Spinal cord (tissue), 10 donors: ENCODE measurements around the gene SSBP4. TPM values are rescaled to one million over a fixed set of nuclear protein-coding genes. Genes with fewer than 3 reads are reported as not detected.

Experiments used
- DNase-seq, 6 donors: peaks; one replicate each; pipeline versions ENCODE4 v3.0.0 to v3.0.0-alpha.2; 2013 to 2015; ENCODE audit warnings: low spot score in 6 of 6, low read depth in 4 of 6
- H3K27ac ChIP-seq: one replicate; pipeline ENCODE4 v1.5.1; 2013; ENCODE audit warnings: low read depth, low read length, control low read depth
- H3K27me3 ChIP-seq: one replicate; pipeline ENCODE4 v1.6.1; 2013; ENCODE audit warnings: low read length; ENCODE audit not compliant: control insufficient read depth, insufficient read depth
- H3K36me3 ChIP-seq: one replicate; pipeline ENCODE4 v1.6.1; 2013; ENCODE audit warnings: low read length; ENCODE audit not compliant: control insufficient read depth, insufficient read depth
- H3K4me1 ChIP-seq: one replicate; pipeline ENCODE4 v1.6.1; 2013; ENCODE audit warnings: low read length; ENCODE audit not compliant: control insufficient read depth, insufficient read depth
- H3K4me3 ChIP-seq: one replicate; pipeline ENCODE4 v1.5.1; 2013; ENCODE audit warnings: low read depth, low read length, control low read depth
- H3K9me3 ChIP-seq: one replicate; pipeline ENCODE4 v1.6.1; 2013; ENCODE audit warnings: low read length; ENCODE audit not compliant: control insufficient read depth, insufficient read depth
- WGBS: methylation state at CpG from one replicate; pipeline ENCODE4 v1.1.5; 2013; ENCODE audit warnings: missing lambda C conversion rate; ENCODE audit not compliant: insufficient coverage; 5-methylcytosine and 5-hydroxymethylcytosine counted together
- polyA plus RNA-seq, 2 donors: library from polyadenylated mRNA; unstranded; fragments of 120-200 nt; gene quantifications; one replicate each; pipeline ENCODE4 v1.2.1, GENCODE V29; 2013; ENCODE audit not compliant: insufficient read length in 2 of 2
- total RNA-seq, 2 donors: library from RNA; depleted of rRNA in 1 of 2; stranded (reverse); fragments of 120-200 nt in 1 of 2; fragments of >200 nt in 1 of 2; gene quantifications; one replicate each; pipeline versions ENCODE4 v1.2.3 to v1.2.4, GENCODE V29; 2013 to 2014
- donor health status: healthy.

The SSBP4 gene
- total and polyA plus RNA-seq, 4 donors = 33.5 to 166 (median 128) TPM

GRCh38 chr19:18450021-18450930 lies 31.1 kb downstream of the SSBP4 start:
- Histone ChIP-seq H3K36me3 (peaks cover 73% of the 10 kb centered on the region), H3K27me3 (no peaks in the 10 kb centered on the region), H3K4me3 (no peak overlapping the region), H3K9me3 (no peaks in the 10 kb centered on the region), H3K4me1 (peaks cover 7% of the 10 kb centered on the region), H3K27ac (no peak overlapping the region)
- 80% methylated on average over 33 of the region's 33 CpGs for WGBS
- no peak for DNase-seq

- DNase-seq = peak in 2 of 6 donors; percentile 81 to 85
- Histone ChIP-seq H3K27ac (no peak overlapping the region), H3K36me3 (peaks cover 73% of the 10 kb centered on the region), H3K4me3 (no peak overlapping the region), H3K4me1 (peaks cover 8% of the 10 kb centered on the region), H3K9me3 (no peaks in the 10 kb centered on the region), H3K27me3 (no peaks in the 10 kb centered on the region)
- WGBS = 46% methylated on average over 22 of the region's 26 CpGs
Observed at GRCh38 chr19:18450931-18451836, 32.0 kb downstream of the SSBP4 start.

GRCh38 chr19:18452386-18452785 lies 33.2 kb downstream of the SSBP4 start:
- H3K4me1 ChIP-seq = peaks cover 20% of the 10 kb centered on the region

GRCh38 chr19:18453269-18454024 lies 34.2 kb downstream of the SSBP4 start:
- 79% methylated on average over 7 of the region's 10 CpGs for WGBS

More at GRCh38 chr19:18452386-18452785, 33.2 kb downstream of the SSBP4 start:
- Histone ChIP-seq H3K9me3 (no peaks in the 10 kb centered on the region), H3K27ac (no peak overlapping the region), H3K36me3 (peaks cover 73% of the 10 kb centered on the region), H3K4me3 (no peak overlapping the region), H3K27me3 (no peaks in the 10 kb centered on the region)
- DNase-seq = no peak
- 75% methylated on average over 3 of the region's 3 CpGs for WGBS

GRCh38 chr19:18456279-18456678 lies 37.1 kb downstream of the SSBP4 start:
- H3K36me3 ChIP-seq = peaks cover 71% of the 10 kb centered on the region
- WGBS = 93% methylated on average over 4 of the region's 4 CpGs
- no peak overlapping the region for H3K4me3 ChIP-seq
- no peak overlapping the region for H3K27ac ChIP-seq
- no peaks in the 10 kb centered on the region for H3K27me3 ChIP-seq
- peaks cover 35% of the 10 kb centered on the region for H3K4me1 ChIP-seq
- no peaks in the 10 kb centered on the region for H3K9me3 ChIP-seq
- no peak for DNase-seq

More at GRCh38 chr19:18453269-18454024, 34.2 kb downstream of the SSBP4 start:
- Histone ChIP-seq H3K36me3 (peaks cover 73% of the 10 kb centered on the region), H3K27me3 (no peaks in the 10 kb centered on the region), H3K9me3 (no peaks in the 10 kb centered on the region), H3K4me3 (no peak overlapping the region), H3K4me1 (peaks cover 28% of the 10 kb centered on the region), H3K27ac (no peak overlapping the region)
- no peak for DNase-seq

GRCh38 chr19:18456974-18457373 lies 37.8 kb downstream of the SSBP4 start:
- Histone ChIP-seq H3K36me3 (peaks cover 72% of the 10 kb centered on the region), H3K27ac (no peak overlapping the region), H3K9me3 (no peaks in the 10 kb centered on the region), H3K4me1 (peaks cover 35% of the 10 kb centered on the region), H3K27me3 (no peaks in the 10 kb centered on the region), H3K4me3 (no peak overlapping the region)
- 62% methylated on average over 7 of the region's 9 CpGs for WGBS
- DNase-seq = peak in 1 of 6 donors; percentile 82

GRCh38 chr19:18457483-18458331 lies 38.5 kb downstream of the SSBP4 start:
- peaks cover 35% of the 10 kb centered on the region for H3K4me1 ChIP-seq
- no peak overlapping the region for H3K27ac ChIP-seq
- H3K36me3 ChIP-seq = peaks cover 72% of the 10 kb centered on the region
- 69% methylated on average over 16 of the region's 21 CpGs for WGBS
- H3K9me3 ChIP-seq = no peaks in the 10 kb centered on the region
- peak in 2 of 6 donors; percentile 16 to 77 for DNase-seq
- H3K27me3 ChIP-seq = no peaks in the 10 kb centered on the region
- no peak overlapping the region for H3K4me3 ChIP-seq

GRCh38 chr19:18460900-18461299 lies 41.7 kb downstream of the SSBP4 start:
- no peaks in the 10 kb centered on the region for H3K9me3 ChIP-seq
- peaks cover 48% of the 10 kb centered on the region for H3K4me1 ChIP-seq
- no peaks in the 10 kb centered on the region for H3K27me3 ChIP-seq
- peaks cover 91% of the 10 kb centered on the region for H3K36me3 ChIP-seq
- DNase-seq = no peak
- no peak overlapping the region for H3K4me3 ChIP-seq
- H3K27ac ChIP-seq = no peak overlapping the region
- WGBS = 82% methylated on average over 11 of the region's 12 CpGs
